B cell (primary cell): Measurements from ENCODE around the gene A1BG. TPM values are rescaled to one million over a fixed set of nuclear protein-coding genes. Genes with fewer than 3 reads are reported as not detected.

Experiments used
- ATAC-seq: fragments of 200-7000 bp; cut with Tn5 transposase; one replicate; pipeline ENCODE4 v1.10.0; 2021; ENCODE audit warnings: low read depth, mild to moderate bottlenecking, moderate number of reproducible peaks, moderate library complexity
- CTCF ChIA-PET: fragments of 350-600 bp; sonication (Branson Sonifier 250); formaldehyde crosslinking; loops from one replicate; lab custom pipeline; 2021; ENCODE audit warnings: antibody characterized with exemption, inconsistent platforms; lab: Charles Lee
- POLR2A ChIA-PET: fragments of 350-600 bp; sonication (Branson Sonifier 250); formaldehyde crosslinking; loops from one replicate; lab custom pipeline; 2021; ENCODE audit warnings: antibody characterized with exemption; lab: Charles Lee
- DNase-seq: peaks from one replicate; pipeline ENCODE4 v3.0.0; 2013
- H2AFZ ChIP-seq: 2 replicates; pipeline ENCODE4 v1.6.1; 2012; ENCODE audit warnings: mild to moderate bottlenecking, low read depth, low read length; ENCODE audit not compliant: insufficient read depth, poor library complexity, severe bottlenecking
- H3K27ac ChIP-seq, 2 donors: 1 replicate in 1 of 2; 2 replicates in 1 of 2; pipeline ENCODE4 v1.5.1; 2012 to 2013; ENCODE audit warnings: low read length in 2 of 2, mild to moderate bottlenecking in 2 of 2, moderate library complexity in 1 of 2
- H3K27me3 ChIP-seq, 4 experiments: fragments of 200-600 bp in 1 of 4; sonication (generic) in 1 of 4; replicated peaks in 1 of 4; 1 replicate in 2 of 4; 2 replicates in 2 of 4; pipeline versions ENCODE4 v1.6.1 to v1.7.0; 2013 to 2016; ENCODE audit warnings: low read length in 3 of 4, mild to moderate bottlenecking in 2 of 4, mixed read lengths in 1 of 4, moderate library complexity in 1 of 4; ENCODE audit not compliant: insufficient read depth in 4 of 4, control insufficient read depth in 3 of 4; ENCODE audit errors: control extremely low read depth in 1 of 4
- H3K36me3 ChIP-seq, 2 experiments: replicated peaks in 1 of 2; 1 replicate in 1 of 2; 2 replicates in 1 of 2; pipeline versions ENCODE4 v1.6.1 to v1.7.1; 2013; ENCODE audit warnings: low read length in 1 of 2; ENCODE audit not compliant: insufficient read depth in 2 of 2, control insufficient read depth in 1 of 2; ENCODE audit errors: control extremely low read depth in 1 of 2, extremely low read depth in 1 of 2
- H3K4me1 ChIP-seq, 2 donors: fragments of 200-600 bp in 1 of 2; sonication (generic) in 1 of 2; 1 replicate in 1 of 2; 2 replicates in 1 of 2; pipeline versions ENCODE4 v1.5.1 to v1.6.1; 2013 to 2017; ENCODE audit warnings: low read length in 2 of 2; ENCODE audit not compliant: control insufficient read depth in 2 of 2, insufficient read depth in 2 of 2
- H3K4me2 ChIP-seq: replicated peaks from 2 replicates; pipeline ENCODE3; 2012; ENCODE audit warnings: mild to moderate bottlenecking, low read depth, low read length; ENCODE audit not compliant: poor library complexity, severe bottlenecking
- H3K4me3 ChIP-seq, 5 experiments: fragments of 200-600 bp in 1 of 5; sonication (generic) in 1 of 5; 1 replicate in 3 of 5; 2 replicates in 2 of 5; pipeline versions ENCODE4 v1.5.1 to v1.7.0; 2011 to 2016; ENCODE audit warnings: low read length in 4 of 5, mild to moderate bottlenecking in 4 of 5, low read depth in 2 of 5, control low read depth in 1 of 5, moderate library complexity in 1 of 5; ENCODE audit not compliant: insufficient read depth in 1 of 5; ENCODE audit errors: control extremely low read depth in 1 of 5, extremely low read depth in 1 of 5
- H3K79me2 ChIP-seq: fragments of 200-600 bp; sonication (generic); one replicate; pipeline ENCODE4 v1.6.0; 2016; ENCODE audit warnings: low read length; ENCODE audit not compliant: control insufficient read depth, insufficient read depth
- H3K9ac ChIP-seq: fragments of 200-600 bp; sonication (generic); 2 replicates; pipeline ENCODE4 v1.6.1; 2017; ENCODE audit warnings: mild to moderate bottlenecking, low read length, moderate library complexity
- H3K9me3 ChIP-seq, 3 donors: one replicate each; pipeline versions ENCODE4 v1.6.1 to v1.7.1; 2013; ENCODE audit warnings: low read length in 2 of 3; ENCODE audit not compliant: control insufficient read depth in 2 of 3, insufficient read depth in 1 of 3; ENCODE audit errors: control extremely low read depth in 1 of 3
- H4K20me1 ChIP-seq: 2 replicates; pipeline ENCODE4 v1.6.0; 2012; ENCODE audit warnings: mild to moderate bottlenecking, low read length; ENCODE audit not compliant: insufficient read depth, control insufficient read depth, poor library complexity, severe bottlenecking
- H3K27ac Mint-ChIP-seq: one replicate; pipeline ENCODE4 v1.8.0; 2021; ENCODE audit warnings: mixed read lengths
- H3K27me3 Mint-ChIP-seq: one replicate; pipeline ENCODE4 v1.8.0; 2021; ENCODE audit warnings: mixed read lengths
- H3K4me1 Mint-ChIP-seq: one replicate; pipeline ENCODE4 v1.8.0; 2021; ENCODE audit warnings: mixed read lengths
- H3K4me3 Mint-ChIP-seq: one replicate; pipeline ENCODE4 v1.8.0; 2021; ENCODE audit warnings: mixed read lengths
- H3K9me3 Mint-ChIP-seq: one replicate; pipeline ENCODE4 v1.8.0; 2022; ENCODE audit warnings: mixed read lengths; ENCODE audit not compliant: insufficient read depth
- EZH2 ChIP-seq: IDR thresholded peaks from 2 replicates; pipeline ENCODE4 v1.6.1; 2012; ENCODE audit warnings: borderline replicate concordance, low read depth, mild to moderate bottlenecking, moderate library complexity, low read length; ENCODE audit not compliant: insufficient read depth, poor library complexity, severe bottlenecking
- WGBS: methylation state at CpG from one replicate; pipeline ENCODE4 v1.1.5; 2013; ENCODE audit warnings: missing lambda C conversion rate; ENCODE audit not compliant: insufficient coverage; 5-methylcytosine and 5-hydroxymethylcytosine counted together
- intact Hi-C: fragments of 100-400 bp; cut with micrococcal nuclease; formaldehyde crosslinking; loops from one replicate; pipeline ENCODE4 v1.10.0; 2022
- polyA plus RNA-seq: library from polyadenylated mRNA; depleted of rRNA; stranded (reverse); fragments of >200 nt; gene quantifications from 2 replicates; pipeline ENCODE4 v1.2.3, GENCODE V29; 2012
- total RNA-seq, 2 donors: library from RNA; stranded (reverse); fragments of 120-200 nt in 1 of 2; gene quantifications; 1 replicate in 1 of 2; 2 replicates in 1 of 2; pipeline versions ENCODE4 v1.2.3 to v1.2.4, GENCODE V29; 2013 to 2022
- TF ChIP-seq, protein P1 (sequence below): fragments of 200-600 bp; IDR thresholded peaks from one replicate; pipeline ENCODE4 v1.8.0; 2022; ENCODE audit warnings: antibody characterized with exemption, mild to moderate bottlenecking

Gene A1BG
- total and polyA plus RNA-seq, 2 donors (not counting 1 experiment from before 2014, with no cell fraction given) = 18.4 to 52.6 TPM

- ChIA-PET CTCF (interaction anchor here (1.1 kb wide), 1 partner anchor 23 kb away, joined by 3 read pairs; the partner anchor contains the start of gene ZNF584), POLR2A (interaction anchor here (0.6 to 2.9 kb wide), 4 partner anchors 22 to 841 kb away, joined by 3 to 18 read pairs (median 7); partner anchors contain the start of genes ZBTB45 and ZNF497)
- Histone ChIP-seq H3K36me3 (peaks cover 5 to 14% of the 10 kb centered on the region in 2 experiments), H3K79me2 (peaks cover 56% of the 10 kb centered on the region), H3K27me3 (no peaks in the 10 kb centered on the region), H2AFZ (peak overlapping the region; percentile 81), H3K4me3 (peak overlapping the region in 1 of 5 experiments; percentile 76), H3K9ac (peak overlapping the region; percentile 69), H3K4me1 (peaks cover 31 to 39% of the 10 kb centered on the region in 2 donors), H3K27ac (peak overlapping the region; percentile 94 to 95), H4K20me1 (peaks cover 21% of the 10 kb centered on the region), H3K9me3 (no peaks in the 10 kb centered on the region), H3K4me2 (peak overlapping the region; percentile 84)
- TF ChIP-seq EZH2 = no peak
- TF ChIP-seq, protein P1, sequence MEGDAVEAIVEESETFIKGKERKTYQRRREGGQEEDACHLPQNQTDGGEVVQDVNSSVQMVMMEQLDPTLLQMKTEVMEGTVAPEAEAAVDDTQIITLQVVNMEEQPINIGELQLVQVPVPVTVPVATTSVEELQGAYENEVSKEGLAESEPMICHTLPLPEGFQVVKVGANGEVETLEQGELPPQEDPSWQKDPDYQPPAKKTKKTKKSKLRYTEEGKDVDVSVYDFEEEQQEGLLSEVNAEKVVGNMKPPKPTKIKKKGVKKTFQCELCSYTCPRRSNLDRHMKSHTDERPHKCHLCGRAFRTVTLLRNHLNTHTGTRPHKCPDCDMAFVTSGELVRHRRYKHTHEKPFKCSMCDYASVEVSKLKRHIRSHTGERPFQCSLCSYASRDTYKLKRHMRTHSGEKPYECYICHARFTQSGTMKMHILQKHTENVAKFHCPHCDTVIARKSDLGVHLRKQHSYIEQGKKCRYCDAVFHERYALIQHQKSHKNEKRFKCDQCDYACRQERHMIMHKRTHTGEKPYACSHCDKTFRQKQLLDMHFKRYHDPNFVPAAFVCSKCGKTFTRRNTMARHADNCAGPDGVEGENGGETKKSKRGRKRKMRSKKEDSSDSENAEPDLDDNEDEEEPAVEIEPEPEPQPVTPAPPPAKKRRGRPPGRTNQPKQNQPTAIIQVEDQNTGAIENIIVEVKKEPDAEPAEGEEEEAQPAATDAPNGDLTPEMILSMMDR = no peak
- DNase-seq (no peak), ATAC-seq (no peak)
- Mint-ChIP-seq H3K4me3 (peak overlapping the region; percentile 97), H3K27me3 (no peaks in the 10 kb centered on the region), H3K4me1 (peaks cover 45% of the 10 kb centered on the region), H3K9me3 (no peaks in the 10 kb centered on the region), H3K27ac (peak overlapping the region; percentile 99)
- intact Hi-C loops = no loop called here
- WGBS = 75% methylated on average over 9 of the region's 9 CpGs
Observed at GRCh38 chr19:58385313-58385890, 32.1 kb upstream of the A1BG start.

- no peak for TF ChIP-seq EZH2
- TF ChIP-seq, protein P1 = no peak
- POLR2A ChIA-PET = interaction anchor here (4.0 kb wide), 1 partner anchor 20 kb away, joined by 35 read pairs; the partner anchor contains the start of gene ZNF497
- Histone ChIP-seq H3K4me3 (no peak overlapping the region), H3K9me3 (no peaks in the 10 kb centered on the region), H3K79me2 (peaks cover 44% of the 10 kb centered on the region), H3K9ac (no peak overlapping the region), H3K27ac (no peak overlapping the region), H3K4me1 (peaks cover 39 to 49% of the 10 kb centered on the region in 2 donors), H3K27me3 (no peaks in the 10 kb centered on the region), H4K20me1 (peaks cover 8% of the 10 kb centered on the region), H3K4me2 (no peak overlapping the region), H3K36me3 (peaks cover under 1 to 3% of the 10 kb centered on the region in 2 experiments), H2AFZ (no peak overlapping the region)
- peaks cover 48% of the 10 kb centered on the region for H3K4me1 Mint-ChIP-seq
- CTCF ChIA-PET = no interaction called here
- H3K4me3 Mint-ChIP-seq = peak overlapping the region; percentile 78
- intact Hi-C loops = no loop called here
- H3K9me3 Mint-ChIP-seq = no peaks in the 10 kb centered on the region
- peak overlapping the region; percentile 63 for H3K27ac Mint-ChIP-seq
- no peak for ATAC-seq
- H3K27me3 Mint-ChIP-seq = no peaks in the 10 kb centered on the region
- WGBS = 100% methylated on average over 4 of the region's 6 CpGs
- DNase-seq = no peak
Observed at GRCh38 chr19:58382997-58383603, 29.8 kb upstream of the A1BG start.
